Kidney (tissue), 14 donors: ENCODE results near the gene EFNA3. TPM values are rescaled to one million over a fixed set of nuclear protein-coding genes. Genes with fewer than 3 reads are reported as not detected.
A peak's percentile ranks its signal among the peaks of the same experiment; 100 is the strongest.

ENCODE experiments used
- DNase-seq, 5 donors: peaks; one replicate each; pipeline ENCODE4 v3.0.0-alpha.2; 2013 to 2020
- FAIRE-seq: peaks from 2 replicates; lab custom pipeline; 2012; peaks lifted over from hg19 to GRCh38; lab: Jason Lieb, UNC
- H3K27ac ChIP-seq, 2 donors: one replicate each; pipeline ENCODE4 v1.7.0; 2013; ENCODE audit warnings: low read depth in 2 of 2, low read length in 2 of 2, inconsistent platforms in 1 of 2
- H3K27me3 ChIP-seq: one replicate; pipeline ENCODE4 v1.7.1; 2013; ENCODE audit warnings: low read length, inconsistent platforms; ENCODE audit not compliant: control insufficient read depth, insufficient read depth
- H3K36me3 ChIP-seq, 3 donors: one replicate each; pipeline versions ENCODE4 v1.7.0 to v1.7.1; 2013; ENCODE audit warnings: low read length in 3 of 3, control low read depth in 1 of 3, inconsistent platforms in 1 of 3; ENCODE audit not compliant: insufficient read depth in 3 of 3, control insufficient read depth in 2 of 3
- H3K4me1 ChIP-seq, 3 donors: one replicate each; pipeline versions ENCODE4 v1.7.0 to v1.7.1; 2013; ENCODE audit warnings: low read length in 3 of 3, inconsistent platforms in 1 of 3, low read depth in 1 of 3; ENCODE audit not compliant: control insufficient read depth in 2 of 3, insufficient read depth in 2 of 3
- H3K4me3 ChIP-seq, 3 donors: one replicate each; pipeline versions ENCODE4 v1.7.0 to v1.8.1; 2013; ENCODE audit warnings: low read length in 3 of 3, control low read depth in 1 of 3, inconsistent platforms in 1 of 3
- H3K9ac ChIP-seq, 3 donors: one replicate each; pipeline versions ENCODE4 v1.7.0 to v1.7.1; 2013; ENCODE audit warnings: low read length in 3 of 3, control low read depth in 1 of 3, inconsistent platforms in 1 of 3
- H3K9me3 ChIP-seq, 3 donors: one replicate each; pipeline versions ENCODE4 v1.7.0 to v1.7.1; 2013; ENCODE audit warnings: low read length in 3 of 3, control low read depth in 1 of 3, inconsistent platforms in 1 of 3; ENCODE audit not compliant: control insufficient read depth in 2 of 3, insufficient read depth in 1 of 3
- intact Hi-C: fragments of 100-400 bp; cut with DNase I; formaldehyde crosslinking; loops from one replicate; pipeline ENCODE4 v1.11.1; 2022
- polyA plus RNA-seq: library from polyadenylated mRNA; stranded (reverse); fragments of 350-450 nt; fragmentation: Illumina TruSeq; extraction: RNeasy Lipid Tissue Mini Kit (QIAGEN cat#74804); gene quantifications from one replicate; pipeline ENCODE4 v1.2.3, GENCODE V29; 2014; ENCODE audit warnings: low read depth, low replicate concordance; ENCODE audit not compliant: insufficient read depth
- total RNA-seq: library from RNA; stranded (reverse); fragmentation: NEBNext Ultra II Directional; extraction: Animal tissue kit (Norgen Biotek cat#: 25700); gene quantifications from one replicate; pipeline ENCODE4 v1.2.1, GENCODE V29; 2021
- TF ChIP-seq, protein P1 (sequence below): IDR thresholded peaks from 3 replicates; pipeline ENCODE4 v1.5.1; 2012; ENCODE audit warnings: mild to moderate bottlenecking, moderate library complexity, borderline replicate concordance; ENCODE audit not compliant: insufficient read depth; ENCODE audit errors: extremely low read depth
- donor health status: control.
- donor health status: control.
- donor health status: control.
- donor health status: control.
- donor health status: control.
- donor health status: DM: yes; HTN: yes; CAD: no.
- donor health status: Normal renal cell carcinoma (clear cell type).

The EFNA3 gene
- total and polyA plus RNA-seq, 2 donors from 2014 or later, result 1.2 to 1.7 TPM

DNA sequence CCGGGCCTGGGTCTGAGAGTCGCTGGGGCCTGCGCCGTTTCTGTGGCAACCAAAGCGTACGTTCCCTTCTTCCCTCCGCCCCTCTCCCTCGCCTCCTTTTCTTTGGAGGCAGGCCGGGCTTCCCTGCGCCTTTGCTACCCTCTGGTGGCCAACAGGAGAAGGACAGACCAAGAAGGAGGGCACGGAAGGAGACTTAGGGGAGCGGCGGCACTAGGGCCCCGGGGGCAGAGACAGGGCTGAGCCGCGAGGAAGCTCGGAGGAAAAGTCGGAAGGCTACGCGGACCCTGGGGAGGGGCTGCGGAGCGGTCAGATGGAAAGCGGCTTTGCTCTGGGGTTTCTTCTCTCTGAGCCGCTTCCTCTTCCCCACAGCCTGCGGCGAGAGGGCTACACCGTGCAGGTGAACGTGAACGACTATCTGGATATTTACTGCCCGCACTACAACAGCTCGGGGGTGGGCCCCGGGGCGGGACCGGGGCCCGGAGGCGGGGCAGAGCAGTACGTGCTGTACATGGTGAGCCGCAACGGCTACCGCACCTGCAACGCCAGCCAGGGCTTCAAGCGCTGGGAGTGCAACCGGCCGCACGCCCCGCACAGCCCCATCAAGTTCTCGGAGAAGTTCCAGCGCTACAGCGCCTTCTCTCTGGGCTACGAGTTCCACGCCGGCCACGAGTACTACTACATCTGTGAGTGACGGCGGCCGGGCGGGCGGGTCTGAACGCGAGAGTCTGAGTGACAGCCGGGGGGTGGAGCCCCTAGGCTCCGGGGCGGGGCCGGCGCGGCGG, 6.3 kb downstream of the EFNA3 start:
- no peak for FAIRE-seq
- Histone ChIP-seq H3K9me3 (no peaks in the 10 kb centered on the region), H3K4me1 (peaks cover 3 to 23% (median 18%) of the 10 kb centered on the region in 3 donors), H3K27me3 (peaks cover 9% of the 10 kb centered on the region), H3K27ac (peak overlapping the region; percentile 89 to 91), H3K9ac (peak overlapping the region in 2 of 3 donors; percentile 28 to 73), H3K4me3 (peak overlapping the region; percentile 71 to 86 (median 75)), H3K36me3 (no peaks in the 10 kb centered on the region)
- DNase-seq, result peak; percentile 97 to 99 (median 98)
- TF ChIP-seq, protein P1, sequence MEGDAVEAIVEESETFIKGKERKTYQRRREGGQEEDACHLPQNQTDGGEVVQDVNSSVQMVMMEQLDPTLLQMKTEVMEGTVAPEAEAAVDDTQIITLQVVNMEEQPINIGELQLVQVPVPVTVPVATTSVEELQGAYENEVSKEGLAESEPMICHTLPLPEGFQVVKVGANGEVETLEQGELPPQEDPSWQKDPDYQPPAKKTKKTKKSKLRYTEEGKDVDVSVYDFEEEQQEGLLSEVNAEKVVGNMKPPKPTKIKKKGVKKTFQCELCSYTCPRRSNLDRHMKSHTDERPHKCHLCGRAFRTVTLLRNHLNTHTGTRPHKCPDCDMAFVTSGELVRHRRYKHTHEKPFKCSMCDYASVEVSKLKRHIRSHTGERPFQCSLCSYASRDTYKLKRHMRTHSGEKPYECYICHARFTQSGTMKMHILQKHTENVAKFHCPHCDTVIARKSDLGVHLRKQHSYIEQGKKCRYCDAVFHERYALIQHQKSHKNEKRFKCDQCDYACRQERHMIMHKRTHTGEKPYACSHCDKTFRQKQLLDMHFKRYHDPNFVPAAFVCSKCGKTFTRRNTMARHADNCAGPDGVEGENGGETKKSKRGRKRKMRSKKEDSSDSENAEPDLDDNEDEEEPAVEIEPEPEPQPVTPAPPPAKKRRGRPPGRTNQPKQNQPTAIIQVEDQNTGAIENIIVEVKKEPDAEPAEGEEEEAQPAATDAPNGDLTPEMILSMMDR, result peak; percentile 98
- intact Hi-C loops, result no loop called here

DNA sequence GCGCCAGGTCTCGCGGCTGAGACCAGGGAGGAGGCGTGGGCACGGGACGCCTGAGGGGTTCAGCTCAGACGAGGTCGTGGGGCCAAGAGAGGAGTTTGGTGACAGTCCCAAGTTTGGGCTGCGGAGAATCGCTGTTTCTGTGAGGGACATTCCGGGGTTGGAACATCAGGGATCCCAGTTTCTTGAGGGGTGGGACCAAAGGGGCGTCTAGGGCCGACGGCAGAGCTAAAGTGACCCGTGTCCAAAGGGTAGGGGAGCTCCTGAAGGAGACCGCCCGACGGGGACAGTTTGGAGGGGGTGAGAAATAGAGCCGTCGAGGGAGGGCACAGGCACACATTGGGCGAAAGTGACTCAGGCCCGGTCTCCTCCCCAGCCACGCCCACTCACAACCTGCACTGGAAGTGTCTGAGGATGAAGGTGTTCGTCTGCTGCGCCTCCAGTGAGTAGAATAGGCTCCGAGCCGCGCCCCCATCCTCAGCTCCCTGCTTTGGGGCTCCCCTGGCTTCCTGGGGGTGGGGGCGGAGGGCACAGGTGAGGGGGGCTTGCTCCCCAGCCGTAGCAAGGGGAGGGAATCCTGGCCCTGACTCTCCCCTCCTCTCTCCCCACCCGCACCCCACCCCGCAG, 7.0 kb downstream of the EFNA3 start:
- H3K9ac ChIP-seq, result peak overlapping the region in 2 of 3 donors; percentile 47 to 73
- H3K36me3 ChIP-seq, result no peaks in the 10 kb centered on the region
- intact Hi-C loops, result no loop called here
- peaks cover 9% of the 10 kb centered on the region for H3K27me3 ChIP-seq
- no peaks in the 10 kb centered on the region for H3K9me3 ChIP-seq
- peak; percentile 31 to 94 (median 74) for DNase-seq
- peak overlapping the region; percentile 71 to 86 (median 75) for H3K4me3 ChIP-seq
- peak overlapping the region; percentile 89 to 91 for H3K27ac ChIP-seq
- FAIRE-seq, result no peak
- TF ChIP-seq, protein P1, result no peak
- H3K4me1 ChIP-seq, result peaks cover 3 to 20% (median 18%) of the 10 kb centered on the region in 3 donors

GRCh38 chr1:155086128-155086741, 7.6 kb downstream of the EFNA3 start:
- Histone ChIP-seq H3K27ac (no peak overlapping the region), H3K9ac (no peak overlapping the region), H3K36me3 (no peaks in the 10 kb centered on the region), H3K4me1 (peaks cover 3 to 16% (median 14%) of the 10 kb centered on the region in 3 donors), H3K9me3 (no peaks in the 10 kb centered on the region), H3K27me3 (peaks cover 8% of the 10 kb centered on the region), H3K4me3 (no peak overlapping the region)
- DNase-seq (peak in 4 of 5 donors; percentile 67 to 85 (median 79)), FAIRE-seq (no peak)
- intact Hi-C loops, result no loop called here
- TF ChIP-seq, protein P1, result peak; percentile 96
